ENCODE results near the gene IFITM5.

DNA sequence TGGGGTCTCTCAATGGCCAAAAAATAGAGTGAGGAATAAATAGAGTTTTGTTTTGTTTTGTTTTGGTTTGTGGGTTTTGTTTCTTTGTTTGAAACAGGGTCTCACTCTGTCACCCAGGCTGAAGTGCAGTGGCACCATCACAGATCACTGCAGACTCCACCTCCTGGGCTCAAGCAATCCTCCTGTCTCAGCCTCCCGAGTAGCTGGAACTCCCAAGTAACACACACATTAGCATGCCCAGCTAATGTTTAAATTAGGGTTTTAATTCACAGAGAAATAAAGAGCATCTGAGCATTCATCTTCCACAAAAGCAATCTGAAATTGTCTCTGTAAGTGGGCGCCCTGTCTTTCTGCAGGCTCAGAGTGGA, 30.5 kb upstream of the IFITM5 start:
- TF ChIP-seq, protein P1, sequence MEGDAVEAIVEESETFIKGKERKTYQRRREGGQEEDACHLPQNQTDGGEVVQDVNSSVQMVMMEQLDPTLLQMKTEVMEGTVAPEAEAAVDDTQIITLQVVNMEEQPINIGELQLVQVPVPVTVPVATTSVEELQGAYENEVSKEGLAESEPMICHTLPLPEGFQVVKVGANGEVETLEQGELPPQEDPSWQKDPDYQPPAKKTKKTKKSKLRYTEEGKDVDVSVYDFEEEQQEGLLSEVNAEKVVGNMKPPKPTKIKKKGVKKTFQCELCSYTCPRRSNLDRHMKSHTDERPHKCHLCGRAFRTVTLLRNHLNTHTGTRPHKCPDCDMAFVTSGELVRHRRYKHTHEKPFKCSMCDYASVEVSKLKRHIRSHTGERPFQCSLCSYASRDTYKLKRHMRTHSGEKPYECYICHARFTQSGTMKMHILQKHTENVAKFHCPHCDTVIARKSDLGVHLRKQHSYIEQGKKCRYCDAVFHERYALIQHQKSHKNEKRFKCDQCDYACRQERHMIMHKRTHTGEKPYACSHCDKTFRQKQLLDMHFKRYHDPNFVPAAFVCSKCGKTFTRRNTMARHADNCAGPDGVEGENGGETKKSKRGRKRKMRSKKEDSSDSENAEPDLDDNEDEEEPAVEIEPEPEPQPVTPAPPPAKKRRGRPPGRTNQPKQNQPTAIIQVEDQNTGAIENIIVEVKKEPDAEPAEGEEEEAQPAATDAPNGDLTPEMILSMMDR (IDR thresholded peaks at IDR 0.05), result no peak
- TF ChIP-seq POLR2A (IDR thresholded peaks at IDR 0.05), result no peak

Measured in prostate gland (tissue), 2 donors.